AG09319 (cell line): ENCODE measurements around the gene SHISA9.

Source experiments
- DNase-seq: peaks from one replicate; pipeline ENCODE4 v3.0.0-alpha.2; 2010; ENCODE audit warnings: low read depth; ENCODE audit errors: extremely low read depth
- CTCF ChIP-seq: IDR thresholded peaks from 2 replicates; pipeline ENCODE4 v1.5.1; 2011; ENCODE audit warnings: low read depth, mild to moderate bottlenecking, inconsistent platforms, low read length, moderate library complexity

SHISA9 gene

GRCh38 chr16:13234999-13235398 lies 333.6 kb downstream of the SHISA9 start:
- no peak for TF ChIP-seq CTCF

GRCh38 chr16:13236308-13236707 lies 334.9 kb downstream of the SHISA9 start:
- DNase-seq = no peak
- TF ChIP-seq CTCF = no peak

More at GRCh38 chr16:13234999-13235398, 333.6 kb downstream of the SHISA9 start:
- DNase-seq = no peak

GRCh38 chr16:13238182-13238581 lies 336.8 kb downstream of the SHISA9 start:
- TF ChIP-seq CTCF = no peak

GRCh38 chr16:13242201-13242600 lies 340.8 kb downstream of the SHISA9 start:
- DNase-seq = no peak
- TF ChIP-seq CTCF = no peak

More at GRCh38 chr16:13238182-13238581, 336.8 kb downstream of the SHISA9 start:
- no peak for DNase-seq

DNA sequence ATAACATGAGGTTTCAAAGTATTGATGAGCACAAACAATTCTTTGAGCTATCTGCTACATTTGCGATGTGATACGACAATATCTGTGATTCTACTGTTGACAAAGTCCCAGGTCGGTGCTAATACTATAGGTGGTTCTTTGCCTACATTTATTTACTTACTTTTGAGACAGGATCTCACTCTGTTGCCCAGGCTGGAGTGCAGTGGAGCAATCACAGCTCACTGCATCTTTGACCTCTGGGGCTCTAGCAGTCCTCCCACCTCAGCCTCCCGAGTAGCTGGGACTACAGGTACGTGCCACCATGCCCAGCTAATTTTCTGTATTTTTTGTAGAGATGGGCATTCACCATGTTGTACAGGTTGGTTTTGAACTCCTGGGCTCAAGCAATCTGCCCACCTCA lies 343.4 kb downstream of the SHISA9 start:
- no peak for TF ChIP-seq CTCF
- no peak for DNase-seq

DNA sequence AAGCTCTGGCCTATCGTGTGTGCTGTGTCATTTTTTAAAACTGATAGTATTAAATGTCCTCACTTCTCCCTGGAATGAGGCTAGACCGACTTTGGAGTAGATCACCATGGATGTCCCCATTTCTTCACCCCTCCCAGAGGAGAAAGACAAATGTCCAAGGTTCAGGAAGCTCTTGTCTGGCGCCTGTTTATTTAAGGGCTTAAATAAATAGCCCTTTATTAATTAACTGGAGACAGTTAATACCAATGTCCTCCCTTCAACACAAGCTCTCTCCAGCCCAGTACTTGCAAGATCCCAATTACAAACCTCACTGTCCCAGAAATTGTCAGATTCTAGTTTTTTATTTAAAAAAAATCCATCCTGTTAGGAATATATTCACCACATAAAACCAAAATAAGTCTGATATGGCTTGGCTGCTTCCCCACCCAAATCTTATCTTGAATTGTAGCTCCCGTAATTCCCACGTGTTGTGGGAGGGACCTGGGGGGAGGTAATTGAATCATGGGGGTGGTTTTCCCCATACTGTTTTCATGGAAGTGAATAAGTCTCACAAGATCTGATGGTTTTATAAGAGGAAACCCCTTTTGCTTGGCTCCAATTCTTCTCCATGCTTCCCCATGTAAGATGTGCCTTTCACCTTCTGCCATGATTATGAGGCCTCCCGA lies 344.4 kb downstream of the SHISA9 start:
- no peak for DNase-seq
- no peak for TF ChIP-seq CTCF

GRCh38 chr16:13254998-13255614 lies 353.7 kb downstream of the SHISA9 start:
- no peak for TF ChIP-seq CTCF
- DNase-seq = no peak
